Breast epithelium (tissue), 3 donors: ENCODE results near the gene ROMO1.

Experiments
- CTCF ChIP-seq, 3 donors: fragments of 450-650 bp; IDR thresholded peaks; one replicate each; pipeline ENCODE4 v1.5.1; 2016 to 2017; ENCODE audit warnings: antibody characterized with exemption in 3 of 3, mild to moderate bottlenecking in 3 of 3, moderate library complexity in 3 of 3
- POLR2A ChIP-seq: fragments of 450-650 bp; IDR thresholded peaks from one replicate; pipeline ENCODE4 v1.6.1; 2016; ENCODE audit warnings: antibody characterized with exemption, mild to moderate bottlenecking, moderate library complexity
- POLR2AphosphoS5 ChIP-seq, 3 donors: sonication (generic); formaldehyde crosslinking; IDR thresholded peaks; one replicate each; pipeline ENCODE4 v1.6.1; 2017; ENCODE audit warnings: antibody characterized with exemption in 3 of 3

- no peak for TF ChIP-seq POLR2AphosphoS5 (IDR thresholded peaks at IDR 0.05)
- TF ChIP-seq CTCF (IDR thresholded peaks at IDR 0.05): no peak
- no peak for TF ChIP-seq POLR2A
Observed at GRCh38 chr20:35709259-35709658, 10.1 kb downstream of the ROMO1 start.
